AG20443 (cell line): ENCODE results near the gene NTRK2.

ENCODE experiments used
- DNase-seq: peaks from one replicate; pipeline ENCODE4 v3.0.0; 2012; ENCODE audit warnings: low spot score, mixed read lengths

NTRK2 gene

GRCh38 chr9:85021686-85022085 lies 352.2 kb downstream of the NTRK2 start:
- DNase-seq = no peak

GRCh38 chr9:85024374-85024773 lies 354.8 kb downstream of the NTRK2 start:
- no peak for DNase-seq

- no peak for DNase-seq
Observed at GRCh38 chr9:85025638-85026037, 356.1 kb downstream of the NTRK2 start.

GRCh38 chr9:85027870-85028269 lies 358.3 kb downstream of the NTRK2 start:
- no peak for DNase-seq

- DNase-seq = no peak
Observed at GRCh38 chr9:85030316-85030715, 360.8 kb downstream of the NTRK2 start.

GRCh38 chr9:85036496-85036895 lies 367.0 kb downstream of the NTRK2 start:
- DNase-seq = no peak

GRCh38 chr9:85038061-85038460 lies 368.5 kb downstream of the NTRK2 start:
- no peak for DNase-seq

- no peak for DNase-seq
Observed at GRCh38 chr9:85038824-85039608, 369.5 kb downstream of the NTRK2 start.

GRCh38 chr9:85040146-85040545 lies 370.6 kb downstream of the NTRK2 start:
- no peak for DNase-seq

GRCh38 chr9:85040821-85041465 lies 371.4 kb downstream of the NTRK2 start:
- no peak for DNase-seq

GRCh38 chr9:85041466-85042137 lies 372.1 kb downstream of the NTRK2 start:
- no peak for DNase-seq

GRCh38 chr9:85042981-85043647 lies 373.6 kb downstream of the NTRK2 start:
- DNase-seq = no peak

- DNase-seq = no peak
Observed at GRCh38 chr9:85045271-85045670, 375.7 kb downstream of the NTRK2 start.

- DNase-seq = no peak
Observed at GRCh38 chr9:85046475-85046874, 376.9 kb downstream of the NTRK2 start.

GRCh38 chr9:85053206-85053786 lies 383.8 kb downstream of the NTRK2 start:
- no peak for DNase-seq

GRCh38 chr9:85054017-85054416 lies 384.5 kb downstream of the NTRK2 start:
- no peak for DNase-seq

- no peak for DNase-seq
Observed at GRCh38 chr9:85055506-85056202, 386.1 kb downstream of the NTRK2 start.

GRCh38 chr9:85056203-85056572 lies 386.7 kb downstream of the NTRK2 start:
- DNase-seq = no peak

- no peak for DNase-seq
Observed at GRCh38 chr9:85061969-85062368, 392.4 kb downstream of the NTRK2 start.

GRCh38 chr9:85062385-85063022 lies 393.0 kb downstream of the NTRK2 start:
- DNase-seq = no peak

GRCh38 chr9:85064811-85065371 lies 395.4 kb downstream of the NTRK2 start:
- DNase-seq = no peak
